ENCODE results near the gene DNAJC18.

The DNAJC18 gene

DNA sequence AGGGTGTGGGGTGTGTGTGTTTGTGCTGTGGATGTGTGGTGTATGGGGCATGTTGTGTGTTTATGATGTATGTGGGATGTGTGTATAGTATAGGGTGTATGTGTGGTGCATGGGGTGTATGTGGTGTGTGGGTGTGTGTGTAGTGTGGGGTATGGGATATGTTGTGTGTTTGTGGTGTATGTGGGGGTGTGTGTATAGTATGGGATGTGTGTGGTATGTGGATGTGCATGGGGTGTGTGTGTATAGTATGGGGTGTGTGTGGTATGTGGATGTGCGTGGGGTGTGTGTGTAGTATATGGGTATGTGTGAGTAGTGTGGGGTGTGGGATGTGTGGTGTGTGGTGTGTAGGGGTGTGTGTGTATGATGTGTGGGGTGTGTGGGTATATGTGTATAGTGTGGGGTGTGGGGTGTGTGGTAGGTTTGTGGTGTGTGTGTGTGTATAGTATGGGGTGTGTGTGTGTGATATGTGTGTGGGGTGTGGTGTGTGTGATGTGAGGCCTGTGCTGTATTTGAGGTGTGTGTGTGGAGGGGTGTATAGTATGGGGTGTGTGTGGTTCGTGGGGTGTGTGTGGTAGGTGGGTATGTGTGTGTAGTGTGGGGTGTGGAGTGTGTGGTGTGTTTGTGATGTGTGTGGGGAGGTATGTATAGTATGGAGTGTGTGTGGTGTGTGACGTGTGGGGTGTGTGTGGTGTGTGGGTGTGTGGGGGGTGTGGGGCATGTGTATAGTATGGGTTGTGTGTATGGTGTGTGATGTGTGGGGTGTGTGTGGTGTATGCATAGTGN lies 12.7 kb upstream of the DNAJC18 start:
- Histone ChIP-seq H3K36me3 (ENCODE audit: insufficient read depth, low read length) (no peaks in the 10 kb centered on the region), H3K4me2 (ENCODE audit: insufficient read depth, low read length) (no peak overlapping the region), H3K27me3 (ENCODE audit: insufficient read depth, low read length, poor library complexity) (no peaks in the 10 kb centered on the region), H3K27ac (ENCODE audit: low read length) (no peak overlapping the region), H3K9ac (ENCODE audit: low read depth, low read length) (no peak overlapping the region), H3K4me3 (ENCODE audit: low read depth in 1 of 2, low read length in 2 of 2) (no peak overlapping the region), H2AFZ (ENCODE audit: low read depth, low read length) (no peak overlapping the region), H3K9me3 (ENCODE audit: insufficient read depth, low read length, severe bottlenecking) (no peaks in the 10 kb centered on the region), H4K20me1 (ENCODE audit: insufficient read depth, low read length) (no peaks in the 10 kb centered on the region), H3K79me2 (ENCODE audit: insufficient read depth, low read length) (no peaks in the 10 kb centered on the region), H3K4me1 (ENCODE audit: insufficient read depth, low read length) (no peaks in the 10 kb centered on the region)
- ATAC-seq (ENCODE audit: insufficient read depth, low read depth) (no peak), DNase-seq (no peak)
- no peak for TF ChIP-seq EZH2 (IDR thresholded peaks at IDR 0.05; ENCODE audit: borderline replicate concordance, low read depth, low read length, severe bottlenecking)
- TF ChIP-seq, protein P1, sequence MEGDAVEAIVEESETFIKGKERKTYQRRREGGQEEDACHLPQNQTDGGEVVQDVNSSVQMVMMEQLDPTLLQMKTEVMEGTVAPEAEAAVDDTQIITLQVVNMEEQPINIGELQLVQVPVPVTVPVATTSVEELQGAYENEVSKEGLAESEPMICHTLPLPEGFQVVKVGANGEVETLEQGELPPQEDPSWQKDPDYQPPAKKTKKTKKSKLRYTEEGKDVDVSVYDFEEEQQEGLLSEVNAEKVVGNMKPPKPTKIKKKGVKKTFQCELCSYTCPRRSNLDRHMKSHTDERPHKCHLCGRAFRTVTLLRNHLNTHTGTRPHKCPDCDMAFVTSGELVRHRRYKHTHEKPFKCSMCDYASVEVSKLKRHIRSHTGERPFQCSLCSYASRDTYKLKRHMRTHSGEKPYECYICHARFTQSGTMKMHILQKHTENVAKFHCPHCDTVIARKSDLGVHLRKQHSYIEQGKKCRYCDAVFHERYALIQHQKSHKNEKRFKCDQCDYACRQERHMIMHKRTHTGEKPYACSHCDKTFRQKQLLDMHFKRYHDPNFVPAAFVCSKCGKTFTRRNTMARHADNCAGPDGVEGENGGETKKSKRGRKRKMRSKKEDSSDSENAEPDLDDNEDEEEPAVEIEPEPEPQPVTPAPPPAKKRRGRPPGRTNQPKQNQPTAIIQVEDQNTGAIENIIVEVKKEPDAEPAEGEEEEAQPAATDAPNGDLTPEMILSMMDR (IDR thresholded peaks at IDR 0.05; ENCODE audit: borderline replicate concordance, extremely low read depth, low read length, poor library complexity, severe bottlenecking) = no peak

DNA sequence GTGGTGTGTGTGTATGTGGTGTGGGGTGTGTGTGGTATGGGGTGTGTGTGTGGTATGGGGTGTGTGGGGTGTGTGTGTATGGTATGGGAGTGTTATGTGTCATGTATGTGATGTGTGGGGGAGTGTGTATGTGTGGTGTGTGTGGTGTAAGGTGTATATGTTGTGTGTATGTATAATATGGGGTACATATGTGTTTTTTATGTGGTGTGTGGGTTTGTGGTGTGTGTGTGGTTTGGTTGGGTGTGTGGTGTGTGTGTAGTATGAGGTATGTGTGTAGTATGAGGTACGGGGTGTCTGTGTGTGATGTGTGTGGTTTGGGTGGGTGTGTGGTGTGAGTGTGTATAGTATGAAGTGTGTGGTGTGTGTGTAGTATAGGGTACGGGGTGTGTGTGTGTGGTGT lies 11.9 kb upstream of the DNAJC18 start:
- TF ChIP-seq, protein P1 (IDR thresholded peaks at IDR 0.05; ENCODE audit: borderline replicate concordance, extremely low read depth, low read length, poor library complexity, severe bottlenecking) = no peak
- TF ChIP-seq EZH2 (IDR thresholded peaks at IDR 0.05; ENCODE audit: borderline replicate concordance, low read depth, low read length, severe bottlenecking) = no peak
- DNase-seq = no peak
- H3K27ac ChIP-seq (ENCODE audit: low read length) = no peak overlapping the region
- H3K9me3 ChIP-seq (ENCODE audit: insufficient read depth, low read length, severe bottlenecking) = no peaks in the 10 kb centered on the region
- H3K4me2 ChIP-seq (ENCODE audit: insufficient read depth, low read length) = no peak overlapping the region
- H3K9ac ChIP-seq (ENCODE audit: low read depth, low read length) = no peak overlapping the region
- no peaks in the 10 kb centered on the region for H3K36me3 ChIP-seq (ENCODE audit: insufficient read depth, low read length)
- no peak for ATAC-seq (ENCODE audit: insufficient read depth, low read depth)
- no peak overlapping the region for H3K4me3 ChIP-seq (ENCODE audit: low read depth in 1 of 2, low read length in 2 of 2)
- H3K79me2 ChIP-seq (ENCODE audit: insufficient read depth, low read length) = no peaks in the 10 kb centered on the region
- H3K4me1 ChIP-seq (ENCODE audit: insufficient read depth, low read length) = no peaks in the 10 kb centered on the region
- no peaks in the 10 kb centered on the region for H3K27me3 ChIP-seq (ENCODE audit: insufficient read depth, low read length, poor library complexity)
- H2AFZ ChIP-seq (ENCODE audit: low read depth, low read length) = no peak overlapping the region
- no peaks in the 10 kb centered on the region for H4K20me1 ChIP-seq (ENCODE audit: insufficient read depth, low read length)

DNA sequence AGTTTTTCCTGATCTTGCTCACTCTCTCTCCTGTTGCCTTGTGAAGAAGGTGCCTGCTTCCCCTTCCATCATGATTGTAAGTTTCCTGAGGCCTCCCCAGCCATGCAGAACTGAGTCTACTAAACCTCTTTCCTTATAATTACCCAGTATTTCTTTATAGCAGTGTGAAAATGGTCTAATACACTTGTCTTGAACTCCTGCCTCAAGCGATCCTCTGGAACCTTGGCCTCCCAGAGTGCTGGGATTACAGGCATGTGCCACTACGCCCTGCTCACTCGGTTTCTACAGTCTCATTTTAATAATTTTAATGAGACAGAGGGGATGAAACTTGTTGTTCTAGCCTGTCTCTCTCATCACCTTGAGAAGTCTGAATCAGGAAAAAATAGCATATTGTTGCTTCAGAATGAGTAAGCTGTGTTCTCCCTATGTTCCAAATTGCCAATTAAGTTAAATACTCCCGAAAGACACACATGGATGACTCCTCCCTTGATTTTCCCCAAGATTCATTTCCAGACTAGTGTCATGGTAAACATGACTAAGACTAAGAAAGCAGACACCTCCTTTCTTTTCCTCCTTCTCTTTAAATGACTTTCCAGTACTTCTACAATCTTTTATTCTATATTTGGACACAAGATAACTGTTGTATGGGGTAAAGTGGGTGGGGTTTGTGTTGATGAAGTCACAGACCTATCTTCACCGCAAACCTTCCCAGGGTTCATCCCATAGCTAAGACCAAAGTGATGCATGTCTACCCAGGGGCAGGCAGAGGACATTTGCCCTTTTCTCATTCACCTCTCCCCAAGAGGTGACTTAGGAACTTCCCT lies 7.8 kb upstream of the DNAJC18 start:
- no peak overlapping the region for H3K4me2 ChIP-seq (ENCODE audit: insufficient read depth, low read length)
- TF ChIP-seq, protein P1 (IDR thresholded peaks at IDR 0.05; ENCODE audit: borderline replicate concordance, extremely low read depth, low read length, poor library complexity, severe bottlenecking) = no peak
- no peak for TF ChIP-seq EZH2 (IDR thresholded peaks at IDR 0.05; ENCODE audit: borderline replicate concordance, low read depth, low read length, severe bottlenecking)
- H3K9ac ChIP-seq (ENCODE audit: low read depth, low read length) = no peak overlapping the region
- H2AFZ ChIP-seq (ENCODE audit: low read depth, low read length) = no peak overlapping the region
- no peaks in the 10 kb centered on the region for H4K20me1 ChIP-seq (ENCODE audit: insufficient read depth, low read length)
- H3K4me3 ChIP-seq (ENCODE audit: low read depth in 1 of 2, low read length in 2 of 2) = no peak overlapping the region
- H3K9me3 ChIP-seq (ENCODE audit: insufficient read depth, low read length, severe bottlenecking) = no peaks in the 10 kb centered on the region
- H3K27ac ChIP-seq (ENCODE audit: low read length) = no peak overlapping the region
- ATAC-seq (ENCODE audit: insufficient read depth, low read depth) (no peak), DNase-seq (no peak)
- peaks cover 12% of the 10 kb centered on the region for H3K4me1 ChIP-seq (ENCODE audit: insufficient read depth, low read length)
- H3K36me3 ChIP-seq (ENCODE audit: insufficient read depth, low read length) = no peaks in the 10 kb centered on the region
- H3K79me2 ChIP-seq (ENCODE audit: insufficient read depth, low read length) = no peaks in the 10 kb centered on the region
- H3K27me3 ChIP-seq (ENCODE audit: insufficient read depth, low read length, poor library complexity) = no peaks in the 10 kb centered on the region
